K562 (cell line): ENCODE measurements around the gene HOXA11. TPM values are rescaled to one million over a fixed set of nuclear protein-coding genes. Genes with fewer than 3 reads are reported as not detected.

ENCODE experiments used
- ATAC-seq: fragments of 200-7000 bp; cut with Tn5 transposase; 3 replicates; pipeline ENCODE4 v1.9.1; 2020; ENCODE audit warnings: moderate library complexity
- BruUV-seq: library from RNA; stranded (reverse); fragments of 400-500 nt; replicated peaks from 2 replicates; lab custom pipeline; 2021; lab: Mats Ljungman, UMichigan
- CTCF ChIA-PET: fragments of 300-600 bp; formaldehyde crosslinking; extraction: SDS; loops from one replicate; lab custom pipeline; 2021; ENCODE audit warnings: low intra/inter-chr PET ratio; lab: Yijun Ruan, JAX
- POLR2A ChIA-PET: fragments of 300-600, 350-650 bp; sonication (Branson Sonifier 250); formaldehyde crosslinking; extraction: SDS; loops from one replicate; lab custom pipeline; 2021; ENCODE audit warnings: antibody characterized with exemption, inconsistent platforms; lab: Yijun Ruan, JAX
- DNase-seq, 4 experiments: peaks; one replicate each; pipeline versions ENCODE4 v3.0.0 to v3.0.0-alpha.2; 2011 to 2018; ENCODE audit warnings: low spot score in 3 of 4, mixed read lengths in 3 of 4; ENCODE audit errors: extremely low read depth in 1 of 4
- FAIRE-seq: peaks from 2 replicates; lab custom pipeline; 2011; peaks lifted over from hg19 to GRCh38; lab: Jason Lieb, UNC
- H2AFZ ChIP-seq: 2 replicates; pipeline ENCODE4 v1.6.0; 2011; ENCODE audit warnings: low read depth, low read length, control low read depth, inconsistent platforms
- H3K27ac ChIP-seq: fragments of 200-600 bp; 3 replicates; pipeline ENCODE4 v1.8.0; 2011; ENCODE audit warnings: low read depth, mild to moderate bottlenecking, control low read depth, inconsistent platforms, low read length, moderate library complexity, mixed read lengths; ENCODE audit errors: extremely low read depth
- H3K27me3 ChIP-seq, 2 experiments: fragments of 300-600 bp in 1 of 2; 2 replicates in 1 of 2; 3 replicates in 1 of 2; pipeline versions ENCODE4 v1.6.0 to v1.8.0; 2011; ENCODE audit warnings: inconsistent platforms in 2 of 2, low read length in 2 of 2, mild to moderate bottlenecking in 1 of 2, mixed read lengths in 1 of 2, moderate library complexity in 1 of 2; ENCODE audit not compliant: control insufficient read depth in 2 of 2, insufficient read depth in 2 of 2
- H3K36me3 ChIP-seq: fragments of 300-600 bp; 3 replicates; pipeline ENCODE4 v1.8.0; 2011; ENCODE audit warnings: mild to moderate bottlenecking, low read length, inconsistent platforms; ENCODE audit not compliant: control insufficient read depth, insufficient read depth
- H3K4me1 ChIP-seq, 2 experiments: fragments of 200-600 bp in 1 of 2; replicated peaks in 1 of 2; 2 replicates in 1 of 2; 3 replicates in 1 of 2; pipeline versions ENCODE4 v1.5.1 to v1.8.0; 2011; ENCODE audit warnings: inconsistent platforms in 2 of 2, low read length in 2 of 2, mild to moderate bottlenecking in 1 of 2, mixed read lengths in 1 of 2, moderate library complexity in 1 of 2; ENCODE audit not compliant: control insufficient read depth in 2 of 2, insufficient read depth in 2 of 2
- H3K4me2 ChIP-seq: 2 replicates; pipeline ENCODE4 v1.6.1; 2011; ENCODE audit warnings: low read length, control low read depth, inconsistent platforms, mixed read lengths; ENCODE audit not compliant: insufficient read depth
- H3K4me3 ChIP-seq: fragments of 200-600 bp; sonication (generic), shearing (Covaris generic); 2 replicates; pipeline ENCODE4 v1.5.1; 2016; ENCODE audit warnings: control low read depth, inconsistent platforms
- H3K79me2 ChIP-seq: fragments of 200-600 bp; 3 replicates; pipeline ENCODE4 v1.8.0; 2011; ENCODE audit warnings: low read length, inconsistent platforms; ENCODE audit not compliant: control insufficient read depth, insufficient read depth
- H3K9ac ChIP-seq, 2 experiments: 2 replicates each; pipeline versions ENCODE4 v1.6.0 to v1.6.1; 2011; ENCODE audit warnings: low read depth in 2 of 2, low read length in 2 of 2, control low read depth in 1 of 2, inconsistent platforms in 1 of 2, mild to moderate bottlenecking in 1 of 2, mixed read lengths in 1 of 2; ENCODE audit not compliant: insufficient read depth in 1 of 2
- H3K9me1 ChIP-seq: one replicate; pipeline ENCODE4 v1.6.0; 2011; ENCODE audit warnings: inconsistent platforms, mild to moderate bottlenecking, low read length, moderate library complexity; ENCODE audit not compliant: control insufficient read depth, insufficient read depth
- H3K9me3 ChIP-seq: replicated peaks from 2 replicates; pipeline ENCODE4 v1.5.1; 2011; ENCODE audit warnings: low read depth, low read length, inconsistent platforms; ENCODE audit not compliant: control insufficient read depth, insufficient read depth
- H4K20me1 ChIP-seq: replicated peaks from 2 replicates; pipeline ENCODE4 v1.6.1; 2011; ENCODE audit warnings: low read length, inconsistent platforms, mixed read lengths; ENCODE audit not compliant: control insufficient read depth, insufficient read depth
- ATF7 ChIP-seq: fragments of 450-650 bp; IDR thresholded peaks from 2 replicates; pipeline ENCODE4 v1.7.1; 2014; ENCODE audit warnings: mild to moderate bottlenecking, moderate library complexity
- HCFC1 ChIP-seq: IDR thresholded peaks from 2 replicates; pipeline ENCODE4 v1.6.1; 2012; ENCODE audit warnings: low read depth, low read length, improper control_type of control experiment
- KDM5B ChIP-seq: fragments of 200-600 bp; sonication (generic); IDR thresholded peaks from 2 replicates; pipeline ENCODE4 v1.6.1; 2012; ENCODE audit warnings: low read depth, mild to moderate bottlenecking, moderate library complexity, low read length, control low read depth, inconsistent platforms; ENCODE audit not compliant: insufficient replicate concordance
- ZKSCAN3 ChIP-seq: fragments of 250-450 bp; sonication (Bioruptor Pico); IDR thresholded peaks from 2 replicates; pipeline ENCODE4 v1.4.0; 2020
- WGBS: fragments of 100-300 bp; shearing (Covaris generic); methylation state at CpG from one replicate; pipeline ENCODE4 v1.1.6; 2016; ENCODE audit warnings: low coverage, mixed read lengths; ENCODE audit not compliant: insufficient coverage; ENCODE audit errors: missing lambda C conversion rate; 5-methylcytosine and 5-hydroxymethylcytosine counted together
- in situ Hi-C: fragments of 300-500 bp; cut with MboI; formaldehyde crosslinking; loops from 4 replicates; pipeline ENCODE4 v1.15.0; 2018; ENCODE audit warnings: inconsistent platforms, mixed read lengths
- intact Hi-C: fragments of 100-400 bp; cut with micrococcal nuclease; formaldehyde crosslinking; loops from 2 replicates; pipeline ENCODE4 v1.14.2; 2022
- polyA plus RNA-seq, 8 experiments: library from polyadenylated mRNA; depleted of rRNA in 4 of 8; stranded (reverse) in 5 of 8; unstranded in 3 of 8; fragments of >200 nt; fragmentation: Nextera tagmentation in 2 of 8; fragmentation: Illumina TruSeq in 1 of 8; extraction: Ambion mirVana in 2 of 8; extraction: Trizol in 1 of 8; gene quantifications; 2 replicates each; pipeline versions ENCODE4 v1.2.1 to v1.2.3, GENCODE V29; 2011 to 2014; ENCODE audit warnings: inconsistent platforms in 1 of 8, missing spikeins in 1 of 8
- total RNA-seq, 7 experiments: library from RNA; depleted of rRNA in 6 of 7; stranded (reverse); fragments of >200 nt in 6 of 7; fragmentation: Illumina TruSeq in 2 of 7; extraction: Trizol in 2 of 7; gene quantifications; 2 replicates each; pipeline versions ENCODE4 v1.2.1 to v1.2.3, GENCODE V29; 2011 to 2021; ENCODE audit warnings: low replicate concordance in 1 of 7
- TF ChIP-seq, protein P1 (sequence below): sonication (generic); formaldehyde crosslinking; IDR thresholded peaks from 2 replicates; pipeline ENCODE4 v1.8.0; 2022; ENCODE audit warnings: mild to moderate bottlenecking, missing genetic modification reagents
- TF ChIP-seq, protein P2 (sequence below), 2 experiments: fragments of 450-650 bp; formaldehyde crosslinking in 1 of 2; IDR thresholded peaks; 2 replicates each; pipeline versions ENCODE4 v1.4.0 to v1.6.1; 2014 to 2020; ENCODE audit warnings: mild to moderate bottlenecking in 2 of 2, borderline replicate concordance in 1 of 2, low read depth in 1 of 2

HOXA11 gene
- total and polyA plus RNA-seq, 9 of the 15 experiments (the other 6 are each of a cell fraction or from before 2014, with no cell fraction given), result not detected

DNA sequence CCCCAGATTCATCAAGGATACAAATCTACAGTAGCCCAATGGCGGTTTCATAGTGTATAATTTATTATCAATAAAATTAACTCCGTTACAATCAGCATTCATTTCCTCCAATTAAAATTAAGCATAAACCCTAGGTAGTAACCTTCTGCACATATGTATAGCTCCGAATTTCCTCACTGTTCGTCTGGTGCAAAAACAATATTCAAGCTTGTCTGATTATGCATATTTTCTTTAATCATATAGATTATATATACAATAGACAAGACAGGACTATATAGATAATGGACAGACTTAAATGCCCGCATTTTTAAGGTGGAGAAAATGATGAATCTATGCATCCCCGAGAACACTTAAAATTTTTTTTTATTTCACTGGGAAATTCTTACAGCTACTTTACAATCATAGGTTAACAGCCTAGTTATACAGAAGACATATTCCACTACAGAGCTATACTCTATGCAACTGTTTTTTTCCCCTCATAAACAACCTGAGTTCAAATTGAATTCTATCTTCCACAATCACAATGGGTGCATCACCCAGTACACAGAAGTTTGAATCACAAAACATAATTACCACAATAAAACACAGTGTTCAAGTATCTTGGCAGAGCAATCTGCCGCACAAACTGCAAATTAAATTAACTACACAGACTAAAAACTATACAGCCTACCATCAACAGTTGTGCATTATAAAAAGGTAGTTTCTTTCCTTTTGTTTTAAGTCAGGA lies 22.3 kb downstream of the HOXA11 start:
- peaks cover 29 to 75% of the 10 kb centered on the region in 2 experiments for H3K27me3 ChIP-seq
- no peak overlapping the region for H2AFZ ChIP-seq
- WGBS, result 9% methylated on average over 7 of the region's 7 CpGs
- H3K79me2 ChIP-seq, result no peaks in the 10 kb centered on the region
- no TSS peak for BruUV-seq
- no peak overlapping the region for H3K4me2 ChIP-seq
- no peaks in the 10 kb centered on the region for H3K9me1 ChIP-seq
- FAIRE-seq (no peak), ATAC-seq (no peak), DNase-seq (no peak)
- in situ Hi-C loops (loop anchor here (25.0 kb wide), 3 partner anchors 650 to 1275 kb away; no protein-coding TSS in a partner anchor), intact Hi-C loops (loop anchor here (5.0 kb wide), 3 partner anchors 300 to 1270 kb away; partner anchors contain the start of genes SKAP2 and SNX10)
- peaks cover 0 to 26% of the 10 kb centered on the region in 2 experiments; a peak in 2 of 5 replicates for H3K4me1 ChIP-seq
- ChIA-PET CTCF (no interaction called here), POLR2A (interaction anchor here (0.6 to 1.5 kb wide), 4 partner anchors 13 to 476 kb away, joined by 3 to 4 read pairs (median 3); partner anchors contain the start of gene HOXA5)
- no peaks in the 10 kb centered on the region for H3K36me3 ChIP-seq
- H4K20me1 ChIP-seq, result no peaks in the 10 kb centered on the region
- no peak overlapping the region for H3K4me3 ChIP-seq
- H3K9me3 ChIP-seq, result no peaks in the 10 kb centered on the region
- no peak overlapping the region for H3K27ac ChIP-seq
- H3K9ac ChIP-seq, result no peak overlapping the region
- TF ChIP-seq ZKSCAN3 (CRISPR knock-in tag), result no peak
- no peak for TF ChIP-seq HCFC1
- TF ChIP-seq, protein P1, sequence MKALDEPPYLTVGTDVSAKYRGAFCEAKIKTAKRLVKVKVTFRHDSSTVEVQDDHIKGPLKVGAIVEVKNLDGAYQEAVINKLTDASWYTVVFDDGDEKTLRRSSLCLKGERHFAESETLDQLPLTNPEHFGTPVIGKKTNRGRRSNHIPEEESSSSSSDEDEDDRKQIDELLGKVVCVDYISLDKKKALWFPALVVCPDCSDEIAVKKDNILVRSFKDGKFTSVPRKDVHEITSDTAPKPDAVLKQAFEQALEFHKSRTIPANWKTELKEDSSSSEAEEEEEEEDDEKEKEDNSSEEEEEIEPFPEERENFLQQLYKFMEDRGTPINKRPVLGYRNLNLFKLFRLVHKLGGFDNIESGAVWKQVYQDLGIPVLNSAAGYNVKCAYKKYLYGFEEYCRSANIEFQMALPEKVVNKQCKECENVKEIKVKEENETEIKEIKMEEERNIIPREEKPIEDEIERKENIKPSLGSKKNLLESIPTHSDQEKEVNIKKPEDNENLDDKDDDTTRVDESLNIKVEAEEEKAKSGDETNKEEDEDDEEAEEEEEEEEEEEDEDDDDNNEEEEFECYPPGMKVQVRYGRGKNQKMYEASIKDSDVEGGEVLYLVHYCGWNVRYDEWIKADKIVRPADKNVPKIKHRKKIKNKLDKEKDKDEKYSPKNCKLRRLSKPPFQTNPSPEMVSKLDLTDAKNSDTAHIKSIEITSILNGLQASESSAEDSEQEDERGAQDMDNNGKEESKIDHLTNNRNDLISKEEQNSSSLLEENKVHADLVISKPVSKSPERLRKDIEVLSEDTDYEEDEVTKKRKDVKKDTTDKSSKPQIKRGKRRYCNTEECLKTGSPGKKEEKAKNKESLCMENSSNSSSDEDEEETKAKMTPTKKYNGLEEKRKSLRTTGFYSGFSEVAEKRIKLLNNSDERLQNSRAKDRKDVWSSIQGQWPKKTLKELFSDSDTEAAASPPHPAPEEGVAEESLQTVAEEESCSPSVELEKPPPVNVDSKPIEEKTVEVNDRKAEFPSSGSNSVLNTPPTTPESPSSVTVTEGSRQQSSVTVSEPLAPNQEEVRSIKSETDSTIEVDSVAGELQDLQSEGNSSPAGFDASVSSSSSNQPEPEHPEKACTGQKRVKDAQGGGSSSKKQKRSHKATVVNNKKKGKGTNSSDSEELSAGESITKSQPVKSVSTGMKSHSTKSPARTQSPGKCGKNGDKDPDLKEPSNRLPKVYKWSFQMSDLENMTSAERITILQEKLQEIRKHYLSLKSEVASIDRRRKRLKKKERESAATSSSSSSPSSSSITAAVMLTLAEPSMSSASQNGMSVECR (CRISPR knock-in tag), result no peak
- TF ChIP-seq, protein P2, sequence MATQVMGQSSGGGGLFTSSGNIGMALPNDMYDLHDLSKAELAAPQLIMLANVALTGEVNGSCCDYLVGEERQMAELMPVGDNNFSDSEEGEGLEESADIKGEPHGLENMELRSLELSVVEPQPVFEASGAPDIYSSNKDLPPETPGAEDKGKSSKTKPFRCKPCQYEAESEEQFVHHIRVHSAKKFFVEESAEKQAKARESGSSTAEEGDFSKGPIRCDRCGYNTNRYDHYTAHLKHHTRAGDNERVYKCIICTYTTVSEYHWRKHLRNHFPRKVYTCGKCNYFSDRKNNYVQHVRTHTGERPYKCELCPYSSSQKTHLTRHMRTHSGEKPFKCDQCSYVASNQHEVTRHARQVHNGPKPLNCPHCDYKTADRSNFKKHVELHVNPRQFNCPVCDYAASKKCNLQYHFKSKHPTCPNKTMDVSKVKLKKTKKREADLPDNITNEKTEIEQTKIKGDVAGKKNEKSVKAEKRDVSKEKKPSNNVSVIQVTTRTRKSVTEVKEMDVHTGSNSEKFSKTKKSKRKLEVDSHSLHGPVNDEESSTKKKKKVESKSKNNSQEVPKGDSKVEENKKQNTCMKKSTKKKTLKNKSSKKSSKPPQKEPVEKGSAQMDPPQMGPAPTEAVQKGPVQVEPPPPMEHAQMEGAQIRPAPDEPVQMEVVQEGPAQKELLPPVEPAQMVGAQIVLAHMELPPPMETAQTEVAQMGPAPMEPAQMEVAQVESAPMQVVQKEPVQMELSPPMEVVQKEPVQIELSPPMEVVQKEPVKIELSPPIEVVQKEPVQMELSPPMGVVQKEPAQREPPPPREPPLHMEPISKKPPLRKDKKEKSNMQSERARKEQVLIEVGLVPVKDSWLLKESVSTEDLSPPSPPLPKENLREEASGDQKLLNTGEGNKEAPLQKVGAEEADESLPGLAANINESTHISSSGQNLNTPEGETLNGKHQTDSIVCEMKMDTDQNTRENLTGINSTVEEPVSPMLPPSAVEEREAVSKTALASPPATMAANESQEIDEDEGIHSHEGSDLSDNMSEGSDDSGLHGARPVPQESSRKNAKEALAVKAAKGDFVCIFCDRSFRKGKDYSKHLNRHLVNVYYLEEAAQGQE (IDR thresholded peaks at IDR 0.05; ENCODE audit: borderline replicate concordance), result no peak
- TF ChIP-seq, protein P2 (CRISPR knock-in tag; IDR thresholded peaks at IDR 0.05; ENCODE audit: low read depth), result no peak
- TF ChIP-seq ATF7, result no peak
- no peak for TF ChIP-seq KDM5B
